H1 (cell line): ENCODE measurements around the gene NR3C1. TPM values are rescaled to one million over a fixed set of nuclear protein-coding genes. Genes with fewer than 3 reads are reported as not detected.

Source experiments
- JUND ChIP-seq: IDR thresholded peaks from 2 replicates; pipeline ENCODE4 v1.6.1; 2011; ENCODE audit warnings: mild to moderate bottlenecking, improper control_type of control experiment, low read length
- POLR2A ChIP-seq, 2 experiments: IDR thresholded peaks; 1 replicate in 1 of 2; 2 replicates in 1 of 2; pipeline ENCODE4 v1.6.1; 2011; ENCODE audit warnings: low read depth in 2 of 2, low read length in 2 of 2, mild to moderate bottlenecking in 2 of 2; ENCODE audit errors: control extremely low read depth in 1 of 2
- RNF2 ChIP-seq: fragments of 200-900, 300-1000 bp; sonication (generic); IDR thresholded peaks from 2 replicates; pipeline ENCODE4 v1.7.1; 2016; ENCODE audit warnings: borderline replicate concordance, low read depth, mild to moderate bottlenecking, antibody characterized with exemption, low read length; ENCODE audit not compliant: poor library complexity, severe bottlenecking; ENCODE audit errors: missing control alignments
- TEAD4 ChIP-seq: IDR thresholded peaks from 2 replicates; pipeline ENCODE4 v1.6.1; 2012; ENCODE audit warnings: low read depth, low read length, inconsistent platforms, mixed read lengths
- ZNF274 ChIP-seq: IDR thresholded peaks from 2 replicates; pipeline ENCODE4 v1.7.0; 2012; ENCODE audit warnings: low read length, borderline replicate concordance; ENCODE audit errors: extremely low read depth
- polyA plus RNA-seq, 7 experiments: library from polyadenylated mRNA; depleted of rRNA in 3 of 7; stranded (reverse) in 5 of 7; unstranded in 2 of 7; fragments of >200 nt in 5 of 7; fragments of 200-250 nt in 2 of 7; gene quantifications; 1 replicate in 5 of 7; 2 replicates in 1 of 7; 4 replicates in 1 of 7; pipeline versions ENCODE4 v1.2.1 to v1.2.3, GENCODE V29; 2011 to 2013; ENCODE audit warnings: missing spikeins in 2 of 7, mixed read lengths in 2 of 7
- total RNA-seq: library from RNA; stranded (reverse); fragmentation: NEBNext Ultra II Directional; extraction: Animal tissue kit (Norgen Biotek cat#: 25700); gene quantifications from 2 replicates; pipeline ENCODE4 v1.2.1, GENCODE V29; 2021
- TF ChIP-seq, protein P1 (sequence below), 3 experiments: IDR thresholded peaks; 1 replicate in 2 of 3; 2 replicates in 1 of 3; pipeline versions ENCODE4 v1.5.1 to v1.6.1; 2011; ENCODE audit warnings: low read length in 3 of 3, mild to moderate bottlenecking in 3 of 3, inconsistent platforms in 2 of 3, low read depth in 1 of 3, moderate library complexity in 1 of 3; ENCODE audit not compliant: insufficient read depth in 1 of 3; ENCODE audit errors: control extremely low read depth in 1 of 3

The NR3C1 gene
- total and polyA plus RNA-seq, 2 of the 8 experiments (the other 6 are each of a cell fraction or from before 2014, with no cell fraction given): 1.7 to 5.4 TPM

DNA sequence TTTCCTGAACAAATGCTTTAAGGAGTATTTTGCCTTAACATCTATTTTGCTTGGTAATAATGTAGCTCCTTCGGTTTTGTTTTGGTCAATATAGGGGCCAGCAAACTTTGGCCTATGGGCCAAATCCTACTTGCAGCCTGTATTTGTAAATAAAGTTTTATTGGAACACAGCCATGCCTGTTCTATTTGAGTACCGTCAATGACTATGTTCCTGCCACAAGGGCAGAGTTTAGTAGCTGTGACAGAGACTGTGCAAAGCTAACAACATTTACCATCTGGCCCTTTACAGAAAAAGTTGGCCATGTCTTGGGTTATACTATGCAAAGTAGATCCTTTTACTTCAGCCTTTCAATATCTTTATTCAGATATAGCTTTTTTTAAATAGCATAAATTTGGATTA lies 113.4 kb downstream of the NR3C1 start (continued):
- TF ChIP-seq JUND: no peak
- no peak for TF ChIP-seq POLR2A (IDR thresholded peaks at IDR 0.05; ENCODE audit: control extremely low read depth in 1 of 2, low read depth in 2 of 2, low read length in 2 of 2)
- TF ChIP-seq ZNF274: no peak
- TF ChIP-seq TEAD4: no peak
- TF ChIP-seq RNF2: no peak
- TF ChIP-seq, protein P1, sequence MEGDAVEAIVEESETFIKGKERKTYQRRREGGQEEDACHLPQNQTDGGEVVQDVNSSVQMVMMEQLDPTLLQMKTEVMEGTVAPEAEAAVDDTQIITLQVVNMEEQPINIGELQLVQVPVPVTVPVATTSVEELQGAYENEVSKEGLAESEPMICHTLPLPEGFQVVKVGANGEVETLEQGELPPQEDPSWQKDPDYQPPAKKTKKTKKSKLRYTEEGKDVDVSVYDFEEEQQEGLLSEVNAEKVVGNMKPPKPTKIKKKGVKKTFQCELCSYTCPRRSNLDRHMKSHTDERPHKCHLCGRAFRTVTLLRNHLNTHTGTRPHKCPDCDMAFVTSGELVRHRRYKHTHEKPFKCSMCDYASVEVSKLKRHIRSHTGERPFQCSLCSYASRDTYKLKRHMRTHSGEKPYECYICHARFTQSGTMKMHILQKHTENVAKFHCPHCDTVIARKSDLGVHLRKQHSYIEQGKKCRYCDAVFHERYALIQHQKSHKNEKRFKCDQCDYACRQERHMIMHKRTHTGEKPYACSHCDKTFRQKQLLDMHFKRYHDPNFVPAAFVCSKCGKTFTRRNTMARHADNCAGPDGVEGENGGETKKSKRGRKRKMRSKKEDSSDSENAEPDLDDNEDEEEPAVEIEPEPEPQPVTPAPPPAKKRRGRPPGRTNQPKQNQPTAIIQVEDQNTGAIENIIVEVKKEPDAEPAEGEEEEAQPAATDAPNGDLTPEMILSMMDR (IDR thresholded peaks at IDR 0.05; ENCODE audit: control extremely low read depth in 1 of 3, insufficient read depth in 1 of 3, low read depth in 1 of 3, low read length in 3 of 3): no peak
